A204.1 (cell line): Measurements from ENCODE around the gene ZNF362.

Experiments
- FAIRE-seq: peaks from 2 replicates; lab custom pipeline; 2012; peaks lifted over from hg19 to GRCh38; lab: Jason Lieb, UNC

The ZNF362 gene

GRCh38 chr1:33268927-33269610, 12.8 kb downstream of the ZNF362 start:
- no peak for FAIRE-seq

DNA sequence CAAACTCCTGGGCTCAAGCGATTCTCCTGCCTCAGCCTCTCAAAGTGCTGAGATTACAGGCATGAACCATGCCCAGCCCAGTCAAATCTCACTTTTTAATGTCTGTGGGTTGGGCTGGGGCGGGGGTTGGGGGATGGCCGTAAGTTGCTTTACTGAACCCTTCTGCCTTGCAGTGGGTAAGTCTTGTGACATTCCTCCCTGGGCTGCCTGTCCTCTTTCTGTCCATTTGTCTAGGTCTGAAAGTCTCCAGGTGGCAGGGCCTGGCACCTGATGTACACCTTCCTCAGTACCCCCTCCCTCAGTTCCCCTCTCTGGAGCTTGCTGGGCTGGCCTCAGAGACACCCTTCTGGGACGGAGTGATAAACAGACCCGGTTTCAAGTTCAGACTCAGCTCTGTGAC, 13.3 kb downstream of the ZNF362 start:
- FAIRE-seq: no peak

DNA sequence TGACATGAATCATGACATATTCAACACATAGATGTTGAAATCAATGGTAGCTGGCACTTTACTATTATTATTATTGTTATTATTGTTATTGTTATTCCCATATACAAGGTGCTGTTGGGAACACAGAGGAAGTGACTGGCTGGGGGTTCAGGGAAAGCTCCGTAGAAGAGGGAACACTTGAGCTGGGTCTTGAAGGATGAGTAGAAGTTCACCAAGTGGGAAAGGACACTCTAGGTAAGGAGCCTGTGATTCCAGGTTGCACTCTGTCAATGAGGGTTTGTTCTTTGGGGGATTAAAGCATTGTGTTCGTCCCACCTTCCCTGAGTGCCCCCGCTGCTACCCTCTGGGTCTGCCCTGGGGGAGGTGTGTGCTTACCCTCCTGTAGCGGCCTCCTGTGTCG, 14.1 kb downstream of the ZNF362 start:
- FAIRE-seq: no peak

DNA sequence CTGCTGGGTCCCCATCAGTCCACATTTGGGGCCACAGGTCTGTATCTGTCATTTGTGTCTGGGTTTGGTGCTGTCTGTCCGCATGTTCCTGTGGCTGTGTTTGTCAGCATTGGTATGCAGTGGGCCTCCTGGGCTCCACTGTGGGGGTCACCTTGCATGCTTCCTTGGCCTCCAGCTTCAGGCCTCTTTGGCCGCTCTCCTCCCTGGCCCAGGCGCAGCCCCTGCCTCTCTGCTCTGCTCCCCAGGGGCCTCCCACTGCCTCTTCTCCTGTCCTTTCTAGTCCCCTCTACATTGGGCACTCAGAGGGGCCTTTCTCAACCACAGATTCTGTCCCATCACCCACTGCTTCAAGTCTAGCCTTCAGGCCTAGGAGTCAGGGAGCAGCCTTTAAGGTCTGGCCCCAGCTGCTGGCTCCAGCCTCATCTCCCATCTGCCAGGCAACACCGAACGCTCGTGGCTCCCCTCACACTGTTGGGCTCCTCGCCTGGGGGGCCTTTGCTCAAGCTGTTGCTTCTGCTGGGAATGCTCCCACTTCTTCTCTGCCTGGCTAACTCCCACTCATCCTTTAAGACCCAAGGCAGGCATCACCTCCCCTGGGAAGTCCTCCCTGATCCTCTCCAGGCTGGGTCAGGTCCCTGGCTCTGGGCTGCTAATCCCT, 14.6 kb downstream of the ZNF362 start:
- FAIRE-seq: no peak

DNA sequence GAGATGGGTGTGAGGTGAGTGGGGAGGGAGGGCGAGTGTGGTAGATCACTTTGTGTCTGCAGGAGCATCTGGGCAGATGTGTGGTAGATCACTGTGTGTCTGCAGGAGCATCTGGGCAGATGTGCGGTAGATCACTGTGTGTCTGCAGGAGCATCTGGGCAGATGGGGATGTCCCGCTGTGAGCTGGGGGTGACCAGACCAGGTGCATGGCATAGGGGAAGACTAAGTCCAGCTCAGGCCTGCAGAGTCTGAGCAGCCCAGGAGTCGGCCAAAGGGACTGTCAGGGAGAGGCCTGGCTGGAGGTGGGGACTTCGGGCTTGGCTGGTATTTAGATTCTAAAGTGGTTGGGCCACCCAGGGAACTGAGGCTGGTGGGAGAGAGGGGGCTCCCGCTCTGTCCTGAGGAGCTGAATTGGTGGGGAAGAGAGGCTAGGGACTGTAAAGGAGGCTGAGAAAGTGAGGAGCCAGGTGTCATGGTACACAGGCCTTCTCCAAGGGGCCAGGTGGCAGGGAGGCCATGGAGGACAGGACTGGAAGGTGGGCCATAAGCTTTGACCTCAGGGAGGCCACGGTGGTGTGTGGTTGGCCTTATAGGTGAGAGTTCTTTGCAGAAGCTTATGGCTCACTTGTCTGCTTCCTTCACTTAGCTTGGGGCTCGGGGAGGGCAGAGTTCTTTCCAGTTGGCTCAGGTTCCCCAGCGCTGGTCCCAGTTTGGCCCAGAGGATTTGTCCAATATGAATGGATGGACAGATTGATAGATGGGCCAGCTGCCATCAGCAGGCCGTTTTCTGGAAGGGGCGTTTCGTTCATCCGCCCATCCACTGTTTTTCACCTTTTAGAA, 15.6 kb downstream of the ZNF362 start:
- FAIRE-seq: no peak

DNA sequence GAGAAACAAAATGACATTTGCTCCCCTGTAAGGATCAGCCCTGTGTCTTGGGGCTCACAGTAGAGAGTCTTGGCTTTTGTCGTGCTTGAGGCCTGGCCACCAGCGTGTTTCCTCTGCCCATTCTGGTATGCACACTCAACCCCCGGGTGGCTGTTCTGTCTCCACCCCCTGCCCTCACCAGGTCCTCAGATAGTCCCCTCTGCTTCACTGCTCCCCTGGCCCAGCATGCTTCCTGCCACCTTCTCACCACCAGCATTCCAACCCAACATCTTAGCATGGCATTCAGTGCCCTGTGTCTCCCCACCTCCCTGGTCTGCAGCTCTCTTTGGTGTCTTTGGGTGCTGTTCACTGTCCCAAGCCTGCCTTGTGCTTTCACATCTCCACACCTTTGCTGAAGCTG, 16.2 kb downstream of the ZNF362 start:
- FAIRE-seq: no peak

GRCh38 chr1:33272930-33273329, 16.6 kb downstream of the ZNF362 start:
- FAIRE-seq: no peak

- no peak for FAIRE-seq
Measured at GRCh38 chr1:33273406-33273805, 17.1 kb downstream of the ZNF362 start.

GRCh38 chr1:33273961-33274371, 17.7 kb downstream of the ZNF362 start:
- no peak for FAIRE-seq

- FAIRE-seq: no peak
Measured at GRCh38 chr1:33274446-33274845, 18.2 kb downstream of the ZNF362 start.

DNA sequence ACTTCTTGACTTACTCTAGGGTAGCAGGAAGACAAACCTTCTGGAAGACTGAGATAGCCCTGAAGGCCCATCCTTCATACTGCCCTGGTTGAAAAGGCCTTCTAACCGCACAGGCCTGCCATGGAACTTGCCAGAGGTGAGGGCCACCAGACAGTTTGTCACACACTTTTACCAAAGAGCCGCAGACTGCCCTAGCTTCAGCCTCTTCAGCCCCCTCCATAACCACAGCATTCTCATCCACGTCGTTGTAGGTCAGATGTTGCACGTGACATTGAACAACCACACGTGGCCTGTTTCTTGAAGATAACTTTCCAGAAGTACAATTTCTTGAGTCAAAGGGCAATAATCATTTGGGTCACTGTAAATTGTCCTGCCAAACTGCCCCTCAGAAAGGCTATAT, 18.9 kb downstream of the ZNF362 start:
- no peak for FAIRE-seq

DNA sequence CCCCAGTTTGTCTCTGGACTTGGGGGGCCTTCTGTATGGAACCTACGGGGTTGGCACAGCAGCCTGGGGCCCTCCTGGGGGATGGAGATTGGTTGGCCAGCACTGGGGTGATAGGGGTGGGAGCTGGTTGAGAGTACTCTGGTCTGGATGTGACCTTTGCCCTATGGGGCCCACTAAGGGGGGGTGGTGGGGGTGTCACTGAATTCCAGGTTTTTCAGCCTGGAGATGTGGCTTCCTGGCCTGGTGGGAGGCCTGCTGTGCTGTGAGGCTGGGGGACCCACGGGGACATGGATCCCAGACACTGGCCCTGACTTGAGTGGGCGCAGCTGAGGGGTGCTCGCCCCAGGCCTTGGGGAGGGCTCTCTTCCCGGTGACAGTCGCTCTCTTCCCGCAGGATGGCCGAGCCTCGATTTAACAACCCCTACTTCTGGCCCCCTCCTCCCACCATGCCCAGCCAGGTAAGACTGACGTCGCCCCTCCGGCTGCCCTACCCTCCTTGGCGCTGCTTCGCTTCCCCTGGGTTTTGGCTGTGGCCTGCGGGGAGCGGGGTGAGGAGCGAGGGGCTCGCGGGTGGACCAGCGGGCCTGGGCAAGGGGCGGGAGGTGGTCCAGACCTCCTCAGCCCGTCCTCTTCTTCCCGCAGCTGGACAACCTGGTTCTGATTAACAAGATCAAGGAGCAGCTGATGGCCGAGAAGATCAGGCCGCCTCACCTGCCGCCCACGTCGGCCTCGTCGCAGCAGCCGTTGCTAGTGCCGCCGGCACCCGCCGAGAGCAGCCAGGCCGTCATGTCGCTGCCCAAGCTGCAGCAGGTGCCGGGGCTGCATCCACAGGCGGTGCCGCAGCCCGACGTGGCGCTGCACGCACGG, 19.6 kb downstream of the ZNF362 start:
- FAIRE-seq: no peak

- no peak for FAIRE-seq
Measured at GRCh38 chr1:33276573-33277298, 20.4 kb downstream of the ZNF362 start.

DNA sequence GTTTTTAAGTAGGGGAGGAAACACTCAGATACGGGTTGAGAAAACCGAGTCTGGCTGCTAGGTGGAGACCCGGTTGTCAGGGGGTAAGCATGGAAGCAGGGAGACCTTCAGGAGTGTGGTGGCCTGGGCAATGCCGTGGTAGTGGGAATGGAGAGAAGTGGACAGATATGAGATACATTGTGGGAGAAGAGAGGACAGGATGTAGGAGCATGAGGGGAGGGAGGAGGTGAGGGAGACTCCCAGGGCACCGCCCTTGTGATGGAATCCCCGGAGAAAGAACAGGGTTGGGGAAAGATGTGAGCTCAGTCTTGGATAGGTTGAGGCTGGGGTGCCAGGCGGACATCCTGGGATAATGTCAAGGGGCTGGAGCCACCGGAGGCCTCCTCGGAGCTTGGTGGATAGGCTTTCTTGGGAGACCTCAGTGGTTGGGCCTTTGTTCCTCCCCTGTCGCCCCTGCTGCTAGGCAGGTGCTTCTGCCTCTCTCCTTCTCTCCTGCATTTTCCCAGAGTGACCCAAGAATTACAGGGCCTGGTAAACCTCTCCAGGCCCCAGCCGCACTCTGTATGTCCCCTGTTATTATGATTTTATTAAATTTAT, 21.3 kb downstream of the ZNF362 start:
- no peak for FAIRE-seq

- FAIRE-seq: no peak
Measured at GRCh38 chr1:33280091-33280661, 23.9 kb downstream of the ZNF362 start.

- FAIRE-seq: no peak
Measured at GRCh38 chr1:33281554-33282303, 25.4 kb downstream of the ZNF362 start.

GRCh38 chr1:33282791-33283190, 26.5 kb downstream of the ZNF362 start:
- FAIRE-seq: no peak

DNA sequence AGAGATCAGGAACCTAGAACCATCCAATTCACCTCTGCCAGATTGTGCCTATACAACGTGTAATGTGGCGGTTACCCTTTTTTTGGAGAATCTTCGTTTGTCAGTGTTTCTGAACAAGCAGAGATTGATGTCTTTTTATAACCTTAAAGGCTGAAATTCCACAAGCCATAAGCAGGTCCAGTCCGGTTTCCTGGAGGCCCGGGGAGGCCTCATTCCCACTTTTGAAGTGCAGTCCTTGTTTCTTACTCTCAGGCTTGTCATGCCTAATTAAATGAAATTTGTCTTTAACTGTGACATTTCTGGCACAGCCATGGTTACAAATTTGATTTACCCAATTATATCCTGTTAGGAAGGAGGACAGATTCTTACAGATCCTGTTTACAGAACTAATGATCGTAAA, 27.8 kb downstream of the ZNF362 start:
- no peak for FAIRE-seq

GRCh38 chr1:33286451-33287185, 30.3 kb downstream of the ZNF362 start:
- FAIRE-seq: no peak
